Fibroblast of mammary gland (primary cell): ENCODE results near the gene TLNRD1.

Experiments
- DNase-seq: peaks from one replicate; pipeline ENCODE4 v3.0.0-alpha.2; 2010; ENCODE audit warnings: low read depth
- H3K4me3 ChIP-seq: 2 replicates; pipeline ENCODE4 v1.5.1; 2011; ENCODE audit warnings: low read depth, mild to moderate bottlenecking, low read length, moderate library complexity; ENCODE audit not compliant: control insufficient read depth
- CTCF ChIP-seq: conservative IDR thresholded peaks from 2 replicates; pipeline ENCODE4 v1.5.1; 2011; ENCODE audit warnings: low read depth, low read length, inconsistent platforms; ENCODE audit not compliant: control insufficient read depth, insufficient read depth

Gene TLNRD1

GRCh38 chr15:81043281-81043934 lies 42.7 kb downstream of the TLNRD1 start:
- no peak overlapping the region for H3K4me3 ChIP-seq
- TF ChIP-seq CTCF = no peak
- no peak for DNase-seq

- no peak for DNase-seq
- no peak for TF ChIP-seq CTCF
Measured at GRCh38 chr15:81043935-81044575, 43.3 kb downstream of the TLNRD1 start.

GRCh38 chr15:81046290-81046689 lies 45.6 kb downstream of the TLNRD1 start:
- no peak for TF ChIP-seq CTCF
- H3K4me3 ChIP-seq = no peak overlapping the region
- DNase-seq = no peak

More at GRCh38 chr15:81043935-81044575, 43.3 kb downstream of the TLNRD1 start:
- no peak overlapping the region for H3K4me3 ChIP-seq

- DNase-seq = no peak
- H3K4me3 ChIP-seq = no peak overlapping the region
- TF ChIP-seq CTCF = no peak
Measured at GRCh38 chr15:81047928-81048327, 47.2 kb downstream of the TLNRD1 start.

- no peak overlapping the region for H3K4me3 ChIP-seq
- TF ChIP-seq CTCF = no peak
- DNase-seq = no peak
Measured at GRCh38 chr15:81049835-81050234, 49.1 kb downstream of the TLNRD1 start.

- no peak for TF ChIP-seq CTCF
- DNase-seq = no peak
- no peak overlapping the region for H3K4me3 ChIP-seq
Measured at GRCh38 chr15:81050259-81050658, 49.5 kb downstream of the TLNRD1 start.

GRCh38 chr15:81050805-81051204 lies 50.1 kb downstream of the TLNRD1 start:
- no peak for TF ChIP-seq CTCF
- no peak overlapping the region for H3K4me3 ChIP-seq
- no peak for DNase-seq
